Activated CD8-positive, alpha-beta memory T cell treated with anti-CD3 and anti-CD28 coated beads, Interleukin-2, amount 10 ng/mL, durations not matched to agents 7 days and 5 days (primary cell): Measurements from ENCODE around the gene TMEM254. TPM values are rescaled to one million over a fixed set of nuclear protein-coding genes. Genes with fewer than 3 reads are reported as not detected.

ENCODE experiments used
- total RNA-seq, 2 experiments: library from RNA; stranded (reverse); gene quantifications; one replicate each; pipeline ENCODE4 v1.2.3, GENCODE V29; 2021

The TMEM254 gene
- total RNA-seq, 2 experiments from 2014 or later, result 12.4 to 13.9 TPM

Other genes starting within 250 kb of the TMEM254 start
- not detected for gene SFTPD, start 129.6 kb upstream of the TMEM254 start, total RNA-seq
- not detected for gene PLAC9, start 54.1 kb downstream of the TMEM254 start, total RNA-seq
- gene ANXA11, start 126.9 kb downstream of the TMEM254 start, total RNA-seq, result 100 to 1,000 TPM; 251 to 288 TPM
- gene MAT1A, start 211.0 kb downstream of the TMEM254 start, total RNA-seq, result not detected